Measurements from ENCODE around the gene USP22.

DNA sequence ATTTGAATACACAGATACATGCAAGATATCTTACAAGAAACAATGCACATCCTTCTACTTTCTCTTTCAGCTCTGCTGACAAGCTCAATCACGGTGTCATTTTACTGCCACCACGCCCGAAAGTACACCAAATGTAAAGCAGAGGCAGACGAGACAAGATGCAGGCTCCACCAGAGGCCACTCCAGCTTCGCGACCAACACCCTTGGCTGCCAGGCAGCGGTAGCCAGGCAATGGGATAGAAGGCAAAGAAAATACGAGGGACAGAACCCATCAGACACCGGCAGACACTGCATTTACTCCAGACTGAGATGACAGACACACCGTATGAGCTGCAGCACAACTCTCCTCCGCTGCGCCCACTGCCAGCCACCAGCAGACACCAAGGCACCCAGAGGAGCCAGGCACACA lies 41.0 kb downstream of the USP22 start:
- TF ChIP-seq CTCF (IDR thresholded peaks at IDR 0.05 in 8 of 11, conservative IDR thresholded peaks at IDR 0.05 in 3 of 11), result no peak
- TF ChIP-seq POLR2A (IDR thresholded peaks at IDR 0.05), result no peak

Measured in spleen (tissue), 7 donors.